Calu3 (cell line): Measurements from ENCODE around the gene NSFL1C. TPM values are rescaled to one million over a fixed set of nuclear protein-coding genes. Genes with fewer than 3 reads are reported as not detected.

Experiments used
- BruUV-seq: library from RNA; stranded (reverse); fragments of 400-500 nt; replicated peaks from 2 replicates; lab custom pipeline; 2021; lab: Mats Ljungman, UMichigan
- CTCF ChIA-PET: fragments of 300-600 bp; sonication (Branson Sonifier 250); formaldehyde crosslinking; loops from one replicate; lab custom pipeline; 2022; ENCODE audit warnings: antibody characterized with exemption; lab: Charles Lee
- DNase-seq: peaks from one replicate; pipeline ENCODE4 v3.0.0; 2022
- H3K27ac Mint-ChIP-seq: one replicate; pipeline ENCODE4 v1.8.0; 2022; ENCODE audit warnings: mixed read lengths; ENCODE audit not compliant: unreplicated experiment
- H3K27me3 Mint-ChIP-seq: one replicate; pipeline ENCODE4 v1.8.0; 2022; ENCODE audit warnings: mixed read lengths; ENCODE audit not compliant: unreplicated experiment
- H3K36me3 Mint-ChIP-seq: one replicate; pipeline ENCODE4 v1.8.0; 2022; ENCODE audit warnings: mild to moderate bottlenecking, moderate library complexity, mixed read lengths; ENCODE audit not compliant: insufficient read depth, unreplicated experiment
- H3K4me1 Mint-ChIP-seq: one replicate; pipeline ENCODE4 v1.8.0; 2022; ENCODE audit warnings: mild to moderate bottlenecking, low read depth, mixed read lengths; ENCODE audit not compliant: unreplicated experiment
- H3K4me3 Mint-ChIP-seq: one replicate; pipeline ENCODE4 v1.8.0; 2022; ENCODE audit warnings: mild to moderate bottlenecking, low read depth, moderate library complexity, mixed read lengths; ENCODE audit not compliant: unreplicated experiment
- H3K9me3 Mint-ChIP-seq: one replicate; pipeline ENCODE4 v1.8.0; 2022; ENCODE audit warnings: low read depth, mixed read lengths; ENCODE audit not compliant: unreplicated experiment
- CTCF ChIP-seq: fragments of 200-600 bp; IDR thresholded peaks from one replicate; pipeline ENCODE4 v1.8.0; 2022; ENCODE audit warnings: antibody characterized with exemption; ENCODE audit not compliant: unreplicated experiment
- intact Hi-C: fragments of 100-400 bp; cut with micrococcal nuclease; formaldehyde crosslinking; loops from one replicate; pipeline ENCODE4 v1.10.0; 2022; ENCODE audit not compliant: unreplicated experiment
- total RNA-seq: library from RNA; stranded (reverse); gene quantifications from 2 replicates; pipeline ENCODE4 v1.2.3, GENCODE V29; 2022

Gene NSFL1C
- total RNA-seq, 1 experiment from 2014 or later = 81.0 TPM

GRCh38 chr20:1471242-1471641 is 4.6 kb upstream of the NSFL1C start:
- Mint-ChIP-seq H3K4me1 (peaks cover 54% of the 10 kb centered on the region), H3K27me3 (no peaks in the 10 kb centered on the region), H3K36me3 (peaks cover 35% of the 10 kb centered on the region), H3K4me3 (peak overlapping the region; percentile 23), H3K27ac (peak overlapping the region; percentile 79), H3K9me3 (peaks cover 2% of the 10 kb centered on the region)
- intact Hi-C loops = no loop called here
- CTCF ChIA-PET = interaction anchor here (0.6 to 2.2 kb wide), 2 partner anchors 17 to 32 kb away, joined by 3 to 9 read pairs; no protein-coding TSS in a partner anchor
- TF ChIP-seq CTCF = no peak
- DNase-seq = no peak
- BruUV-seq = no TSS peak

GRCh38 chr20:1469925-1470571 is 3.4 kb upstream of the NSFL1C start:
- Mint-ChIP-seq H3K27me3 (no peaks in the 10 kb centered on the region), H3K36me3 (peaks cover 41% of the 10 kb centered on the region), H3K4me3 (peak overlapping the region; percentile 23), H3K9me3 (peaks cover 2% of the 10 kb centered on the region), H3K4me1 (peaks cover 62% of the 10 kb centered on the region), H3K27ac (peak overlapping the region; percentile 75)
- CTCF ChIA-PET = interaction anchor here (0.6 to 2.2 kb wide), 3 partner anchors 21 to 33 kb away, joined by 4 to 9 read pairs (median 5); partner anchors contain the start of gene SIRPB2
- no TSS peak for BruUV-seq
- peak; percentile 48 for TF ChIP-seq CTCF
- peak; percentile 92 for DNase-seq
- intact Hi-C loops = loop anchor here (1.0 kb wide), 1 partner anchor 33 kb away; no protein-coding TSS in a partner anchor

GRCh38 chr20:1469306-1469905 is 2.8 kb upstream of the NSFL1C start:
- BruUV-seq = no TSS peak
- DNase-seq = no peak
- H3K27ac Mint-ChIP-seq = peak overlapping the region; percentile 75
- CTCF ChIA-PET = interaction anchor here (0.6 to 2.2 kb wide), 4 partner anchors 21 to 78 kb away, joined by 4 to 11 read pairs (median 7); partner anchors contain the start of gene SIRPB2
- H3K27me3 Mint-ChIP-seq = no peaks in the 10 kb centered on the region
- peak overlapping the region; percentile 23 for H3K4me3 Mint-ChIP-seq
- intact Hi-C loops = no loop called here
- peaks cover 41% of the 10 kb centered on the region for H3K36me3 Mint-ChIP-seq
- H3K4me1 Mint-ChIP-seq = peaks cover 67% of the 10 kb centered on the region
- H3K9me3 Mint-ChIP-seq = peaks cover 2% of the 10 kb centered on the region
- TF ChIP-seq CTCF = no peak

DNA sequence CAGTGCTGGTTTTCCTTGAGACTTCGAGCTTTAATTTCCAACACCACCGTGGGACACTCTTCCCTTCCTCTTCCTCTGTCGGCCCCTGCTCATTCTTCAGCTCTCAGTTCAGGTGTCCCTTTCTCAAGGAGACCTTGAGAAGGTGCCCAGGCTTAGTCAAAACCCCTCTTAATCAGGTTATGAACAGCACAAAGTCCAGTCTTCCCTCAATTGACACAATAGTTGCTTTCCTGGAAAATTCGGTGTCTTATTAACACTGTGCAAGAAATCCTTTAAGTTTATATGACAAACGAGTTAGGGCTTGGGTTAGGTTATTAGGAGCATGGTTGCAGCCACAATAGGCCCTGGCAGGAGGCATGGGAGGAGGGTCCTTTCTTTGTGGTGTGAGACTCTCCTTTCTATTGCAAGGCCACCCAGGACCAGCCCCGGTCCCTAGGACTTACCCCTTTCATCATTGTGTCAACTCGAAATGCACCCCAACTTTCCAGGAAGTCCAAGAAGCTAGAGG is 1.5 kb upstream of the NSFL1C start:
- Mint-ChIP-seq H3K27me3 (no peaks in the 10 kb centered on the region), H3K4me3 (peak overlapping the region; percentile 68), H3K9me3 (peaks cover 2% of the 10 kb centered on the region), H3K4me1 (peaks cover 58% of the 10 kb centered on the region), H3K27ac (peak overlapping the region; percentile 98), H3K36me3 (peaks cover 41% of the 10 kb centered on the region)
- TF ChIP-seq CTCF = no peak
- CTCF ChIA-PET = interaction anchor here (0.7 to 3.4 kb wide), 3 partner anchors 22 to 36 kb away, joined by 3 to 43 read pairs (median 3); no protein-coding TSS in a partner anchor
- no peak for DNase-seq
- BruUV-seq = TSS peak; percentile 96
- intact Hi-C loops = no loop called here
